Stimulated activated naive CD4-positive, alpha-beta T cell (primary cell): ENCODE data around the gene FOXN3.

Experiments used
- DNase-seq, 6 experiments: peaks; one replicate each; lab custom pipeline; 2025; lab: John Stamatoyannopoulos, UW

FOXN3 gene

GRCh38 chr14:89277203-89277602, 139.8 kb downstream of the FOXN3 start:
- DNase-seq: no peak

GRCh38 chr14:89276424-89276975, 140.5 kb downstream of the FOXN3 start:
- DNase-seq: no peak

GRCh38 chr14:89270439-89271227, 146.4 kb downstream of the FOXN3 start:
- DNase-seq: peak in 1 of 6 experiments; percentile 2

- no peak for DNase-seq
Measured at GRCh38 chr14:89269404-89269803, 147.6 kb downstream of the FOXN3 start.

GRCh38 chr14:89268514-89268913, 148.5 kb downstream of the FOXN3 start:
- no peak for DNase-seq

- DNase-seq: no peak
Measured at GRCh38 chr14:89267656-89268055, 149.4 kb downstream of the FOXN3 start.

GRCh38 chr14:89267163-89267562, 149.9 kb downstream of the FOXN3 start:
- no peak for DNase-seq

GRCh38 chr14:89266754-89267153, 150.3 kb downstream of the FOXN3 start:
- DNase-seq: no peak

- DNase-seq: no peak
Measured at GRCh38 chr14:89265234-89265633, 151.8 kb downstream of the FOXN3 start.

GRCh38 chr14:89264196-89264800, 152.7 kb downstream of the FOXN3 start:
- DNase-seq: no peak

- no peak for DNase-seq
Measured at GRCh38 chr14:89262041-89262440, 155.0 kb downstream of the FOXN3 start.

GRCh38 chr14:89260898-89261297, 156.1 kb downstream of the FOXN3 start:
- DNase-seq: no peak

GRCh38 chr14:89259951-89260609, 157.0 kb downstream of the FOXN3 start:
- DNase-seq: no peak

- DNase-seq: no peak
Measured at GRCh38 chr14:89258728-89259273, 158.2 kb downstream of the FOXN3 start.

- no peak for DNase-seq
Measured at GRCh38 chr14:89256951-89257350, 160.1 kb downstream of the FOXN3 start.

- no peak for DNase-seq
Measured at GRCh38 chr14:89256283-89256682, 160.8 kb downstream of the FOXN3 start.

GRCh38 chr14:89255852-89256251, 161.2 kb downstream of the FOXN3 start:
- DNase-seq: no peak

GRCh38 chr14:89255012-89255411, 162.0 kb downstream of the FOXN3 start:
- no peak for DNase-seq

GRCh38 chr14:89254166-89254909, 162.7 kb downstream of the FOXN3 start:
- DNase-seq: no peak

GRCh38 chr14:89252887-89253532, 164.0 kb downstream of the FOXN3 start:
- no peak for DNase-seq

GRCh38 chr14:89251061-89251460, 166.0 kb downstream of the FOXN3 start:
- DNase-seq: no peak
